Measurements from ENCODE around the gene CHD9. TPM values are rescaled to one million over a fixed set of nuclear protein-coding genes. Genes with fewer than 3 reads are reported as not detected.
A peak's percentile ranks its signal among the peaks of the same experiment; 100 is the strongest.

CHD9 gene
- total RNA-seq, 1 donor from 2014 or later = 34.1 TPM

- Histone ChIP-seq H3K4me3 (ENCODE audit: low read depth, low read length) (no peak overlapping the region), H3K36me3 (ENCODE audit: control insufficient read depth, insufficient read depth, low read length) (peaks cover 2% of the 10 kb centered on the region), H3K27me3 (ENCODE audit: control insufficient read depth, insufficient read depth, low read length) (no peaks in the 10 kb centered on the region)
- DNase-seq (ENCODE audit: low read depth) = no peak
- no peak for TF ChIP-seq CTCF (IDR thresholded peaks at IDR 0.05; ENCODE audit: insufficient read depth, low read length, poor library complexity, severe bottlenecking)
Observed at GRCh38 chr16:53232826-53233529, 178.2 kb downstream of the CHD9 start.

GRCh38 chr16:53234836-53235235, 180.0 kb downstream of the CHD9 start:
- no peak overlapping the region for H3K4me3 ChIP-seq (ENCODE audit: low read depth, low read length)
- H3K27me3 ChIP-seq (ENCODE audit: control insufficient read depth, insufficient read depth, low read length) = no peaks in the 10 kb centered on the region
- H3K36me3 ChIP-seq (ENCODE audit: control insufficient read depth, insufficient read depth, low read length) = peaks cover 2% of the 10 kb centered on the region
- DNase-seq (ENCODE audit: low read depth) = no peak
- no peak for TF ChIP-seq CTCF (IDR thresholded peaks at IDR 0.05; ENCODE audit: insufficient read depth, low read length, poor library complexity, severe bottlenecking)

GRCh38 chr16:53235851-53236250, 181.1 kb downstream of the CHD9 start:
- Histone ChIP-seq H3K4me3 (ENCODE audit: low read depth, low read length) (no peak overlapping the region), H3K36me3 (ENCODE audit: control insufficient read depth, insufficient read depth, low read length) (peaks cover 2% of the 10 kb centered on the region), H3K27me3 (ENCODE audit: control insufficient read depth, insufficient read depth, low read length) (no peaks in the 10 kb centered on the region)
- DNase-seq (ENCODE audit: low read depth) = no peak
- no peak for TF ChIP-seq CTCF (IDR thresholded peaks at IDR 0.05; ENCODE audit: insufficient read depth, low read length, poor library complexity, severe bottlenecking)

DNA sequence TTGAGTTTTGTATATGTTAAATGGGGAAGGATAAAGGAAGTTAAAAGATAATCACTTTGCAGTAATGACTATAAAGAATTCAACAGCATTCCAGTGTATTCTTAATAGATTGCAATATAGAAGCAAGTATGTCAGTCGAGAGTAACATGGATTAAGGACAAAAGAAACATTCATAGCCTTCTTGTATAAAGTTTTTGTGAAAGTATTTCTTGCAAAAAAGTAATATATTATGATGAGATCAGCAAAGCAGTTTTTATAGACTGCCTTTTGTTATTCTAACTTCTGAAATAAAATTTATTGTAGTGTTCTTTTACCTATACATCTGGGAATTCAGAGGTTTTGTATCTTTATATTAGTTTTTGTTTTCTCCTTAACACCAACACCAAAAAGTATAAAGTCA, 194.5 kb downstream of the CHD9 start:
- no peak for DNase-seq (ENCODE audit: low read depth)
- H3K4me3 ChIP-seq (ENCODE audit: low read depth, low read length) = no peak overlapping the region
- H3K36me3 ChIP-seq (ENCODE audit: control insufficient read depth, insufficient read depth, low read length) = no peaks in the 10 kb centered on the region
- H3K27me3 ChIP-seq (ENCODE audit: control insufficient read depth, insufficient read depth, low read length) = no peaks in the 10 kb centered on the region
- TF ChIP-seq CTCF (IDR thresholded peaks at IDR 0.05; ENCODE audit: insufficient read depth, low read length, poor library complexity, severe bottlenecking) = no peak

DNA sequence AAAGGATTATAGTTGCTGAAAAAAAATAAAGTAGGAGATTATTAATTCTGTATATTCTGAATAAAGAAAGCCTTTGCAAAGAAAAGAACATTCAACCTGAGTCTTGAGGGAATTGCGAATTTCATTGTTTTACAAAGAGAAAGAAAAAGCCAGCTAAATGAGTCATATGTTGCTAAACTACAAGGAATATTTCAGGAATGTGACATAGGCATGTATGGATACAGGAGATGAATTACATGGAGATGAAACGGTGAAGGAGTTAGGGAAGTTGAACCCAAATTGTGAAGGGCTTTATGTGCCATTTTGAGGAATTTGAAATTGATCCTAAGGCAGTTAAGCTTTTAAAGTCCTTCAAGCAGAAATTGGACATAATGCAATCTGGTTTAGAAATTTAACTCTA, 202.2 kb downstream of the CHD9 start:
- peak; percentile 9 for DNase-seq (ENCODE audit: low read depth)
- Histone ChIP-seq H3K4me3 (ENCODE audit: low read depth, low read length) (no peak overlapping the region), H3K27me3 (ENCODE audit: control insufficient read depth, insufficient read depth, low read length) (no peaks in the 10 kb centered on the region), H3K36me3 (ENCODE audit: control insufficient read depth, insufficient read depth, low read length) (no peaks in the 10 kb centered on the region)
- TF ChIP-seq CTCF (IDR thresholded peaks at IDR 0.05; ENCODE audit: insufficient read depth, low read length, poor library complexity, severe bottlenecking) = no peak

GRCh38 chr16:53258809-53259208, 204.0 kb downstream of the CHD9 start:
- H3K27me3 ChIP-seq (ENCODE audit: control insufficient read depth, insufficient read depth, low read length) = no peaks in the 10 kb centered on the region
- no peaks in the 10 kb centered on the region for H3K36me3 ChIP-seq (ENCODE audit: control insufficient read depth, insufficient read depth, low read length)
- H3K4me3 ChIP-seq (ENCODE audit: low read depth, low read length) = no peak overlapping the region
- TF ChIP-seq CTCF (IDR thresholded peaks at IDR 0.05; ENCODE audit: insufficient read depth, low read length, poor library complexity, severe bottlenecking) = no peak
- DNase-seq (ENCODE audit: low read depth) = no peak
